HCT116 (cell line): ENCODE results near the gene RS1. TPM values are rescaled to one million over a fixed set of nuclear protein-coding genes. Genes with fewer than 3 reads are reported as not detected.

ENCODE experiments used
- ATAC-seq: fragments of 200-7000 bp; cut with Tn5 transposase; 2 replicates; pipeline ENCODE4 v1.9.1; 2020; ENCODE audit warnings: mild to moderate bottlenecking, moderate library complexity
- BruUV-seq: library from RNA; stranded (reverse); fragments of 400-500 nt; replicated peaks from 2 replicates; lab custom pipeline; 2021; lab: Mats Ljungman, UMichigan
- CTCF ChIA-PET: fragments of 300-600 bp; sonication (Branson Sonifier 250); formaldehyde crosslinking; loops from one replicate; lab custom pipeline; 2021; ENCODE audit warnings: antibody characterized with exemption; lab: Charles Lee
- POLR2A ChIA-PET: fragments of 300-600, 350-600 bp; sonication (Branson Sonifier 250); formaldehyde crosslinking; loops from one replicate; lab custom pipeline; 2021; ENCODE audit warnings: antibody characterized with exemption; lab: Charles Lee
- RAD21 ChIA-PET, 2 experiments: fragments of 300-600 bp; sonication (Branson Sonifier 250); formaldehyde crosslinking; loops; one replicate each; lab custom pipeline; 2023; ENCODE audit warnings: low total read pairs in 2 of 2; ENCODE audit not compliant: uncharacterized antibody in 2 of 2, unreplicated experiment in 2 of 2, low non-redundant PET in 1 of 2; lab: Charles Lee
- DNase-seq: peaks from one replicate; pipeline ENCODE4 v3.0.0-alpha.2; 2010; ENCODE audit warnings: low read depth, low spot score
- H2AFZ ChIP-seq: fragments of 200-600 bp; shearing (Covaris generic), sonication (generic); 2 replicates; pipeline ENCODE4 v1.6.1; 2017; ENCODE audit warnings: low read depth, mixed run types, mixed read lengths, antibody characterized with exemption, low read length; ENCODE audit not compliant: poor library complexity, severe bottlenecking
- H3K27ac ChIP-seq: 2 replicates; pipeline ENCODE4 v1.5.1; 2012; ENCODE audit warnings: low read depth, low read length
- H3K27me3 ChIP-seq: fragments of 200-600 bp; sonication (generic); 2 replicates; pipeline ENCODE4 v1.6.1; 2016; ENCODE audit warnings: mixed run types, low read length, mixed read lengths; ENCODE audit not compliant: insufficient read depth
- H3K36me3 ChIP-seq, 2 experiments: fragments of 200-500 bp in 1 of 2; fragments of 200-600 bp in 1 of 2; sonication (Bioruptor generic) in 1 of 2; sonication (generic) in 1 of 2; 2 replicates each; pipeline versions ENCODE4 v1.5.1 to v1.6.1; 2014 to 2016; ENCODE audit warnings: low read length in 2 of 2, inconsistent platforms in 1 of 2, mixed read lengths in 1 of 2, mixed run types in 1 of 2; ENCODE audit not compliant: insufficient read depth in 2 of 2, control insufficient read depth in 1 of 2
- H3K4me1 ChIP-seq, 2 experiments: fragments of 200-600 bp in 1 of 2; sonication (generic) in 1 of 2; 2 replicates each; pipeline versions ENCODE4 v1.5.1 to v1.6.1; 2012 to 2017; ENCODE audit warnings: low read length in 2 of 2, inconsistent platforms in 1 of 2, mild to moderate bottlenecking in 1 of 2, mixed read lengths in 1 of 2, mixed run types in 1 of 2, moderate library complexity in 1 of 2; ENCODE audit not compliant: insufficient read depth in 2 of 2, control insufficient read depth in 1 of 2
- H3K4me2 ChIP-seq: fragments of 200-600 bp; sonication (generic); 2 replicates; pipeline ENCODE4 v1.6.1; 2017; ENCODE audit warnings: mixed run types, low read length, mixed read lengths
- H3K4me3 ChIP-seq, 2 experiments: fragments of 200-600 bp in 1 of 2; sonication (generic) in 1 of 2; replicated peaks in 1 of 2; 2 replicates each; pipeline ENCODE4 v1.5.1; 2011 to 2016; ENCODE audit warnings: low read length in 2 of 2, control low read depth in 1 of 2, low read depth in 1 of 2, mild to moderate bottlenecking in 1 of 2, mixed read lengths in 1 of 2, mixed run types in 1 of 2
- H3K79me2 ChIP-seq: fragments of 200-600 bp; sonication (generic); 2 replicates; pipeline ENCODE4 v1.6.1; 2017; ENCODE audit warnings: mild to moderate bottlenecking, mixed run types, low read length, moderate library complexity, mixed read lengths; ENCODE audit not compliant: insufficient read depth
- H3K9ac ChIP-seq: fragments of 200-600 bp; sonication (generic); 2 replicates; pipeline ENCODE4 v1.6.1; 2016; ENCODE audit warnings: low read length, mixed read lengths
- H3K9me2 ChIP-seq: fragments of 200-600 bp; sonication (generic), shearing (Covaris generic); 2 replicates; pipeline ENCODE4 v1.6.1; 2017; ENCODE audit warnings: mixed run types, mild to moderate bottlenecking, moderate library complexity; ENCODE audit not compliant: insufficient read depth
- H3K9me3 ChIP-seq, 2 experiments: fragments of 200-500 bp in 1 of 2; fragments of 200-600 bp in 1 of 2; sonication (Bioruptor generic) in 1 of 2; sonication (generic) in 1 of 2; 2 replicates each; pipeline ENCODE4 v1.6.1; 2014 to 2017; ENCODE audit warnings: low read length in 2 of 2, mixed read lengths in 2 of 2, inconsistent platforms in 1 of 2, low read depth in 1 of 2, mild to moderate bottlenecking in 1 of 2, mixed run types in 1 of 2, moderate library complexity in 1 of 2; ENCODE audit not compliant: control insufficient read depth in 1 of 2, insufficient read depth in 1 of 2
- H4K20me1 ChIP-seq: fragments of 200-600 bp; sonication (generic), shearing (Covaris generic); 2 replicates; pipeline ENCODE4 v1.6.1; 2017; ENCODE audit warnings: mixed run types, mild to moderate bottlenecking, moderate library complexity; ENCODE audit not compliant: insufficient read depth
- CBX3 ChIP-seq: IDR thresholded peaks from 2 replicates; pipeline ENCODE4 v1.6.1; 2012; ENCODE audit warnings: low read depth
- CEBPB ChIP-seq: IDR thresholded peaks from 2 replicates; pipeline ENCODE4 v1.6.1; 2012; ENCODE audit warnings: low read depth
- EGR1 ChIP-seq: IDR thresholded peaks from 2 replicates; pipeline ENCODE4 v1.6.1; 2012; ENCODE audit warnings: low read depth
- EZH2phosphoT487 ChIP-seq: fragments of 200-600 bp; IDR thresholded peaks from 2 replicates; pipeline ENCODE4 v1.6.1; 2018; ENCODE audit warnings: antibody characterized with exemption, borderline replicate concordance
- FOSL1 ChIP-seq: IDR thresholded peaks from 2 replicates; pipeline ENCODE4 v1.6.1; 2012; ENCODE audit warnings: low read depth
- POLR2A ChIP-seq: IDR thresholded peaks from 2 replicates; pipeline ENCODE4 v1.7.0; 2011; ENCODE audit warnings: borderline replicate concordance; ENCODE audit not compliant: insufficient read depth, insufficient read length; ENCODE audit errors: extremely low read depth
- POLR2AphosphoS5 ChIP-seq: IDR thresholded peaks from 2 replicates; pipeline ENCODE4 v1.6.1; 2011; ENCODE audit warnings: mild to moderate bottlenecking, low read depth, low read length, moderate library complexity
- RAD21 ChIP-seq: IDR thresholded peaks from 2 replicates; pipeline ENCODE4 v1.6.1; 2012; ENCODE audit warnings: low read depth, mild to moderate bottlenecking
- SIN3A ChIP-seq: IDR thresholded peaks from 2 replicates; pipeline ENCODE4 v1.6.1; 2012; ENCODE audit warnings: low read depth
- SRF ChIP-seq: IDR thresholded peaks from 2 replicates; pipeline ENCODE4 v1.6.1; 2012; ENCODE audit warnings: low read depth
- TCF7L2 ChIP-seq: IDR thresholded peaks from 2 replicates; pipeline ENCODE4 v1.7.0; 2011; ENCODE audit warnings: borderline replicate concordance, inconsistent platforms; ENCODE audit not compliant: insufficient read depth, insufficient read length; ENCODE audit errors: extremely low read depth
- YY1 ChIP-seq: IDR thresholded peaks from 2 replicates; pipeline ENCODE4 v1.6.1; 2011; ENCODE audit warnings: low read length, low read depth, moderate library complexity, mild to moderate bottlenecking; ENCODE audit not compliant: insufficient replicate concordance; ENCODE audit errors: extremely low read depth
- ZFX ChIP-seq: fragments of 450-650 bp; IDR thresholded peaks from 2 replicates; pipeline ENCODE4 v1.6.1; 2017
- ZNF274 ChIP-seq: fragments of 200-500 bp; sonication (Bioruptor generic); IDR thresholded peaks from 2 replicates; pipeline ENCODE4 v1.6.1; 2014; ENCODE audit warnings: mild to moderate bottlenecking, low read depth, low read length, inconsistent platforms
- intact Hi-C: fragments of 100-400 bp; cut with micrococcal nuclease; formaldehyde crosslinking; loops from 2 replicates; pipeline ENCODE4 v1.10.0; 2022
- total RNA-seq: library from RNA; stranded (reverse); gene quantifications from one replicate; pipeline ENCODE4 v1.2.1, GENCODE V29; 2021; ENCODE audit not compliant: unreplicated experiment
- TF ChIP-seq, protein P1 (sequence below): IDR thresholded peaks from 2 replicates; pipeline ENCODE4 v1.6.1; 2012
- TF ChIP-seq, protein P2 (sequence below), 3 experiments: fragments of 200-600 bp in 1 of 3; sonication (generic) in 1 of 3; IDR thresholded peaks in 2 of 3; conservative IDR thresholded peaks in 1 of 3; 2 replicates each; pipeline ENCODE4 v1.5.1; 2012 to 2017; ENCODE audit warnings: low read depth in 2 of 3, low read length in 2 of 3, antibody characterized with exemption in 1 of 3, borderline replicate concordance in 1 of 3, control low read depth in 1 of 3, mild to moderate bottlenecking in 1 of 3, mixed read lengths in 1 of 3, mixed run types in 1 of 3, moderate library complexity in 1 of 3; ENCODE audit not compliant: insufficient read depth in 1 of 3

RS1 gene
- total RNA-seq, 1 experiment from 2014 or later = not detected

DNA sequence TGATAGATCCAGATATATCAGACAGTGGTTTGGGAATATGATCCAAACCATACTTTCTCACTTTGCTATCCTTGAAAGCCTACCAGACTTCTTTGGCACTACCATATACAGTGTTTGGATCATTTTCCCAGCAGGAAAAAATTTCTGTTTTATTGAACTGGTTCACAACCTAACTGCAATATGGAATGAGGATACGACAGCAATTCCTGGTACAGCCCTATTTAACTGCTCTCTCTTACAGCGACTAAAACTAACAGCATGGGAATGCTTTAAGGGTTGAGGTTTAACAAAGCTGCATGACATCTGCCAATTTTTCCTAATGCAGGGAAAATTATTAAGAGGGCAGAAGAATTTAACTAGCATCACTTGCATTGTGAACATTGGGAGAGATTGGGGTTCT lies 47.3 kb downstream of the RS1 start:
- no peaks in the 10 kb centered on the region for H3K36me3 ChIP-seq
- H3K4me2 ChIP-seq = no peak overlapping the region
- ATAC-seq = no peak
- RAD21 ChIA-PET = no interaction called here
- CTCF ChIA-PET = no interaction called here
- no peak overlapping the region for H3K27ac ChIP-seq
- H3K9me2 ChIP-seq = no peaks in the 10 kb centered on the region
- intact Hi-C loops = no loop called here
- no peak overlapping the region for H2AFZ ChIP-seq
- no peaks in the 10 kb centered on the region for H3K9me3 ChIP-seq
- BruUV-seq = no TSS peak
- no peaks in the 10 kb centered on the region for H4K20me1 ChIP-seq
- no peak for DNase-seq
- H3K4me1 ChIP-seq = no peaks in the 10 kb centered on the region
- POLR2A ChIA-PET = no interaction called here
- no peak overlapping the region for H3K4me3 ChIP-seq
- no peaks in the 10 kb centered on the region for H3K79me2 ChIP-seq
- H3K9ac ChIP-seq = no peak overlapping the region
- no peaks in the 10 kb centered on the region for H3K27me3 ChIP-seq
- no peak for TF ChIP-seq RAD21
- no peak for TF ChIP-seq FOSL1
- TF ChIP-seq CBX3 = no peak
- TF ChIP-seq TCF7L2 = no peak
- no peak for TF ChIP-seq EGR1
- no peak for TF ChIP-seq SIN3A
- TF ChIP-seq ZNF274 = no peak
- TF ChIP-seq, protein P1, sequence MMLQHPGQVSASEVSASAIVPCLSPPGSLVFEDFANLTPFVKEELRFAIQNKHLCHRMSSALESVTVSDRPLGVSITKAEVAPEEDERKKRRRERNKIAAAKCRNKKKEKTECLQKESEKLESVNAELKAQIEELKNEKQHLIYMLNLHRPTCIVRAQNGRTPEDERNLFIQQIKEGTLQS = no peak
- no peak for TF ChIP-seq ZFX
- TF ChIP-seq CEBPB = no peak
- no peak for TF ChIP-seq SRF
- TF ChIP-seq YY1 = no peak
- no peak for TF ChIP-seq POLR2AphosphoS5
- TF ChIP-seq EZH2phosphoT487 = no peak

DNA sequence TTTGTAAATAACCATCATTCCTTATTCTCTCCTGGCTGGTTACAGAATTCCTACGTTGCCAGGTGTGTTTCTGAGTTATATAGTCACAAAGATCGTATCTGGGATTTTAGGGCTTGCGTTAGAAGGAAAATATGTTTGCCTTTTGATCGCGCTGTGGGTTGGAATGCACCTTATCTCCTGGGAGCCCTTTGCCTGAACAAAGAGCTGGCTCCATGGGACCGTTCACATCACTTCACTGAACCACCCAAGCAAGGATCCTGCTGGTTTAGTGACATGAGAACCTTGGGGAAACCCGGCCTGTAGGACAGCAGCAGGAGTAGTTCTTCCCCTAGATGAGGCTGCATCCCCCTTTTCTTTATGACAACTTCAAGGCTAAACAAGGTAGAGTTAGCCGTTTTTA lies 51.6 kb downstream of the RS1 start:
- Histone ChIP-seq H3K27ac (no peak overlapping the region), H2AFZ (no peak overlapping the region), H3K9me3 (no peaks in the 10 kb centered on the region), H3K36me3 (no peaks in the 10 kb centered on the region), H3K4me1 (peaks cover 7 to 12% of the 10 kb centered on the region in 2 experiments), H3K9ac (no peak overlapping the region)
- no peak for ATAC-seq
- no peak for TF ChIP-seq ZFX
- TF ChIP-seq CEBPB = no peak
- TF ChIP-seq POLR2A = no peak
- TF ChIP-seq YY1 = no peak
- TF ChIP-seq, protein P2, sequence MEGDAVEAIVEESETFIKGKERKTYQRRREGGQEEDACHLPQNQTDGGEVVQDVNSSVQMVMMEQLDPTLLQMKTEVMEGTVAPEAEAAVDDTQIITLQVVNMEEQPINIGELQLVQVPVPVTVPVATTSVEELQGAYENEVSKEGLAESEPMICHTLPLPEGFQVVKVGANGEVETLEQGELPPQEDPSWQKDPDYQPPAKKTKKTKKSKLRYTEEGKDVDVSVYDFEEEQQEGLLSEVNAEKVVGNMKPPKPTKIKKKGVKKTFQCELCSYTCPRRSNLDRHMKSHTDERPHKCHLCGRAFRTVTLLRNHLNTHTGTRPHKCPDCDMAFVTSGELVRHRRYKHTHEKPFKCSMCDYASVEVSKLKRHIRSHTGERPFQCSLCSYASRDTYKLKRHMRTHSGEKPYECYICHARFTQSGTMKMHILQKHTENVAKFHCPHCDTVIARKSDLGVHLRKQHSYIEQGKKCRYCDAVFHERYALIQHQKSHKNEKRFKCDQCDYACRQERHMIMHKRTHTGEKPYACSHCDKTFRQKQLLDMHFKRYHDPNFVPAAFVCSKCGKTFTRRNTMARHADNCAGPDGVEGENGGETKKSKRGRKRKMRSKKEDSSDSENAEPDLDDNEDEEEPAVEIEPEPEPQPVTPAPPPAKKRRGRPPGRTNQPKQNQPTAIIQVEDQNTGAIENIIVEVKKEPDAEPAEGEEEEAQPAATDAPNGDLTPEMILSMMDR (IDR thresholded peaks at IDR 0.05 in 2 of 3, conservative IDR thresholded peaks at IDR 0.05 in 1 of 3; ENCODE audit: borderline replicate concordance in 1 of 3, insufficient read depth in 1 of 3, low read depth in 2 of 3, low read length in 2 of 3) = no peak
- TF ChIP-seq, all 23 proteins: peak for 0
- H3K79me2 ChIP-seq = no peaks in the 10 kb centered on the region
- ChIA-PET CTCF (no interaction called here), RAD21 (no interaction called here), POLR2A (no interaction called here)
- no TSS peak for BruUV-seq
- no peaks in the 10 kb centered on the region for H3K27me3 ChIP-seq
- H3K9me2 ChIP-seq = no peaks in the 10 kb centered on the region
- H3K4me3 ChIP-seq = no peak overlapping the region
- no peak overlapping the region for H3K4me2 ChIP-seq
- intact Hi-C loops = no loop called here
- H4K20me1 ChIP-seq = no peaks in the 10 kb centered on the region
- DNase-seq = no peak
